Measurements from ENCODE around the gene PRDM4.

The PRDM4 gene

DNA sequence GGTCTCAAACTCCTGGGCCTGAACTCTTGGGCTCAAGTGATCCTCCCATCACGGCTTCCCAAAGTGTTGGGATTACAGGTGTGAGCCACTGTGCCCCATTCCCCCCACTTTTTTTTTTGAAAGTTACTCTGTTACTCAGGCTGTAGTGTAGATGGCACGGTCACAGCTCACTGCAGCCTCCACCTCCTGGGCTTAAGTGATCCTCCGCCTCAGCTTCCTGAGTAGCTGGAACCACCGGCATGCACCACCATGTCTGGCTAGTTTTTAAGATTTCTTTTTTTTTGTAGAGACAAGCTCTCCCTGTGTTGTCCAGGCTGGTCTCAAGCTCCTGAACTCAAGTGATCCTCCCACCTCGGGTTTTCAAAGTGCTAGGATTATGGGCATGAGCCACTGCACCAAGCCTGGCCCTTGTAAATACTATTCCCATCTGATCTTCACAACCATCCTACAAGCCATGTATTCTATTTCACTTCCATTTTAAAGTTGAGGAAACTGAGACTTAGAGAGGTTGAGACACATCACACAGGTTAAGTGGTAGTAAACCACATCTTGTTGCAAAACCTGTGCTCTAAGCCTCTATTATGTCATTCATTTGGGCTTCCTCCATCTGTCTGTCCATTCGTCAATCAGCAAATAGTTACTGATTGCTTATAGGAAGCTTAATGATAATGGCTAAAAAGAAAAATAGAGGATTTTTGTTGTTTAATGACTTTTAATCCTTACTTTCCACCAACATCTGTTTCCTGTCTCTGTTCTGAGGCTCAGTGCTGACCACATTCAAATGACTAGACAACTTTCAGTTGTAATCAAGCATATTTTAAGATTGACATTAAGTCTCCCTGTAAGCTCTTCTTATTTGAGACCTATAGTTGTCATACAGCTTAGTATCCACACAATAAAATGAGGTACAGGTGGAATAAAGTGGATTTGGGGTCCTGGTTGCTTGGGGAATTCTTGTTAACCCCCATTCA is 22.8 kb upstream of the PRDM4 start:
- H3K9me3 Mint-ChIP-seq, result no peaks in the 10 kb centered on the region
- no peak overlapping the region for H3K27ac Mint-ChIP-seq
- no peak for DNase-seq
- H3K4me3 Mint-ChIP-seq, result no peak overlapping the region
- peaks cover 55% of the 10 kb centered on the region for H3K27me3 Mint-ChIP-seq (ENCODE audit: low read depth, poor library complexity)
- H3K4me1 Mint-ChIP-seq, result peaks cover 5% of the 10 kb centered on the region
- H3K36me3 Mint-ChIP-seq (ENCODE audit: low read depth), result no peaks in the 10 kb centered on the region
- TF ChIP-seq, protein P1, sequence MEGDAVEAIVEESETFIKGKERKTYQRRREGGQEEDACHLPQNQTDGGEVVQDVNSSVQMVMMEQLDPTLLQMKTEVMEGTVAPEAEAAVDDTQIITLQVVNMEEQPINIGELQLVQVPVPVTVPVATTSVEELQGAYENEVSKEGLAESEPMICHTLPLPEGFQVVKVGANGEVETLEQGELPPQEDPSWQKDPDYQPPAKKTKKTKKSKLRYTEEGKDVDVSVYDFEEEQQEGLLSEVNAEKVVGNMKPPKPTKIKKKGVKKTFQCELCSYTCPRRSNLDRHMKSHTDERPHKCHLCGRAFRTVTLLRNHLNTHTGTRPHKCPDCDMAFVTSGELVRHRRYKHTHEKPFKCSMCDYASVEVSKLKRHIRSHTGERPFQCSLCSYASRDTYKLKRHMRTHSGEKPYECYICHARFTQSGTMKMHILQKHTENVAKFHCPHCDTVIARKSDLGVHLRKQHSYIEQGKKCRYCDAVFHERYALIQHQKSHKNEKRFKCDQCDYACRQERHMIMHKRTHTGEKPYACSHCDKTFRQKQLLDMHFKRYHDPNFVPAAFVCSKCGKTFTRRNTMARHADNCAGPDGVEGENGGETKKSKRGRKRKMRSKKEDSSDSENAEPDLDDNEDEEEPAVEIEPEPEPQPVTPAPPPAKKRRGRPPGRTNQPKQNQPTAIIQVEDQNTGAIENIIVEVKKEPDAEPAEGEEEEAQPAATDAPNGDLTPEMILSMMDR (IDR thresholded peaks at IDR 0.05), result no peak

DNA sequence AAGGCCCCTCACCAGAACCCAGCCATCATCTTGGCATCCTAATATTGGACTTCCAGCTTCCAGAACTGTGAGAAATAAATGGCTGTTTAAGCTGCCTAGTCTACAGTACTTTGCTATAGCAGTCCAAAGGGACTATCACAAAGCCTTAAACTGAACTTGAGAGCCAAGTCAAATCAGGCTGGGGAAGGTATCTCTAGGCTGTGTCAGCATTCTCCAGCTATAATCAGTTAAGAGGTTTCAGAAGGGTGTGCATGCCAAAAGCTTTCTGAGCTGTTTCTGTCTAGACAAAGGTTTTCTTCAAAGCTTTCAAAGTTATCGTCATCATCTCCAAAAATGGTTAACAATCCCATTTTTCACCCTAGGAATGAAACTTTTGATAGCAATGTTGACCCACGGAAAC is 21.1 kb upstream of the PRDM4 start:
- TF ChIP-seq, protein P1 (IDR thresholded peaks at IDR 0.05), result no peak
- Mint-ChIP-seq H3K27me3 (ENCODE audit: low read depth, poor library complexity) (peaks cover 65% of the 10 kb centered on the region), H3K27ac (no peak overlapping the region), H3K36me3 (ENCODE audit: low read depth) (no peaks in the 10 kb centered on the region), H3K4me3 (no peak overlapping the region), H3K4me1 (peaks cover 5% of the 10 kb centered on the region), H3K9me3 (no peaks in the 10 kb centered on the region)
- no peak for DNase-seq

DNA sequence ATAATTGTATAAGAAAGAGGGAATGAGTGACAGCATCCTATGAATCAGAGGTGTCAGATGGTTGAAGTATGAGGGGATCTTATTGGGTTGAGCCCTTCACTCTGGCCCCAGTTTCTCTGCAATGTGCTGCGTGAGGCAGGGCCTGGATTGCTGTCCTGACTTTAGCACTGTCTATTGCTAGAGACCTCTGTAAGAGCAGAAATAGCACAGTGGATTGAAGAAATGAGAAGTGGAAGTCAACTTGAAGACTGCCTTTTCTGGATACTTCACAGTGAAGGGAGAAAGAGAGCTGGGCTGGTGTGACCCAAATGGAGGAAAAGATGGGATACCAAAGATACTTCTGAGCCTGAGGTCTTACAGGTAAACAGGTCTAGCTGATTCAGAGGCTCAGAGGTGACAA is 19.4 kb upstream of the PRDM4 start:
- Mint-ChIP-seq H3K4me3 (no peak overlapping the region), H3K36me3 (ENCODE audit: low read depth) (no peaks in the 10 kb centered on the region), H3K27me3 (ENCODE audit: low read depth, poor library complexity) (peaks cover 78% of the 10 kb centered on the region), H3K9me3 (no peaks in the 10 kb centered on the region), H3K4me1 (peaks cover 5% of the 10 kb centered on the region), H3K27ac (no peak overlapping the region)
- DNase-seq, result no peak
- TF ChIP-seq, protein P1 (IDR thresholded peaks at IDR 0.05), result no peak

DNA sequence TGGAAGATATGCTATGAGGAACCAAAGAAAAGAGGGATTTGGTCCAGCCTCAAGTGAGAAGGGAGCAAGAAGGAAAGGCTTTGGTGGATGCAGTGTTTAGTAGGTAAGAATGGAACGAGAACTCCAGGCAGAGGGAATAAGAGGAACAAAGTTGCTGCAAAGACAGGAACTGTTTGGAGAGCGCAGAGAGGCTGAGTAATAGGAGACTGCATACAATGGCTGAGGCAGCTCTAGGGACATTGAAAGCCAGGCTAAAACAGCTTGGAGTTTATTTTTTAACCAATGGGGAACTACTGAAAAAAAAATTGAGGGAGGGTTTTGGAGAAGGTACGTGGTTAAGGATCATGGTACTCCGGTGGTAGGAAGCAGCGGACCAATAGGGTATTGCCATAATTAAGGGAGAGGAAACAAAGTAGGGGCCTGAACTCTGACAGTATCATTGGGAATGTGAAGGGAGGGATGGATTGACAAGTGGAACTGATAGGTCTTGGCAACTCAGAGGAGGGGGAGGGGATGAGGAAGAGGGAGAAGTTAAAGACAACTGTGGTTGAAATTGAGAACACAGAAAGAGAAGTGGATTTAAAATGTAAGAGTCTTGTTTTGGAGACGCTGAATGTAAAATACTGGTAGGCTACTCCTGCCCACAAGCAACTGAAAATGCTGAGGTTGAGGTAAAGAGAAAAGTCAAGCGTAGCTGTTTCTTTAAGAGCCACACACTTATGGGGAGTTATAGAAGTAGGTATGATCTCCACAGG is 18.3 kb upstream of the PRDM4 start:
- no peak overlapping the region for H3K27ac Mint-ChIP-seq
- no peak for DNase-seq
- H3K9me3 Mint-ChIP-seq, result no peaks in the 10 kb centered on the region
- no peaks in the 10 kb centered on the region for H3K36me3 Mint-ChIP-seq (ENCODE audit: low read depth)
- H3K27me3 Mint-ChIP-seq (ENCODE audit: low read depth, poor library complexity), result peaks cover 89% of the 10 kb centered on the region
- TF ChIP-seq, protein P1 (IDR thresholded peaks at IDR 0.05), result no peak
- peaks cover 5% of the 10 kb centered on the region for H3K4me1 Mint-ChIP-seq
- no peak overlapping the region for H3K4me3 Mint-ChIP-seq

DNA sequence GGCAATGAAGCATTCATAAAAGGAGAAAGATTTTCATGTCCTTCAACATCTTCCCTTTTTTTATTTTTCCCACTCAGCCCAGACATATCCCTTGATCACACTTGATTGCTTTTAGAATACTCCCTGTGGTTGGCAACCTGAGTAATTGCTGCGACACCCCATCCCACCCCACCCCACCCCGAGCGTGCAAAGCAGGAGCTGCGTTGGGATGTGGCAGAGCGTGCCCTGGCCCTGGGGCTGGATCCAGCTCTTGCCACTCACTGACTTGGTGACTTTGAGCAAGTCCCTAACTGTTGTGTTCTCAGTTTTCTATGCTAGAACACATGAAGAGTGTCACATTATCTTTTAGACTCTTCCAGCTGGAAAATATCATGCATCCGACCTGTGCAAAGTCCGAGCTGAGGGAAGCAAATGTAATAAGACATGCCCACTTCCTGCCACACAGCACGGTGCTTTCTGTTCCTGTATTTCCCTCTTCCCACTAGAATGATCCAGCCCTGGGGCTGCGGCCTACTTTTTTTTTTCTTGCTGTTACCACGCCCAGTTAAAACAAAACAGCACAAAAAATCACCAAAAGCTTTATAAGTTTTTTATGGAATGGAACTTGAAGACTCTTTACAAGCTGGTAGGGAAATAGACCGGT is 17.6 kb upstream of the PRDM4 start:
- Mint-ChIP-seq H3K27me3 (ENCODE audit: low read depth, poor library complexity) (peaks cover 91% of the 10 kb centered on the region), H3K4me3 (no peak overlapping the region), H3K9me3 (no peaks in the 10 kb centered on the region), H3K36me3 (ENCODE audit: low read depth) (no peaks in the 10 kb centered on the region), H3K4me1 (peaks cover 5% of the 10 kb centered on the region), H3K27ac (no peak overlapping the region)
- DNase-seq, result no peak
- TF ChIP-seq, protein P1 (IDR thresholded peaks at IDR 0.05), result no peak
